Subcutaneous abdominal adipose tissue (tissue), 5 donors: ENCODE data around the gene TTC39B.
"Not testable (repeated sequence)": the region's sequence is repeated elsewhere in the genome, so short reads cannot be mapped to it uniquely, and the experiment has no call there.

Experiments
- H3K27ac ChIP-seq: one replicate; pipeline ENCODE4 v1.7.0; 2013; ENCODE audit warnings: low read depth, mild to moderate bottlenecking, inconsistent platforms, low read length, moderate library complexity
- H3K27me3 ChIP-seq, 5 donors: one replicate each; pipeline ENCODE4 v1.7.0; 2013; ENCODE audit warnings: low read length in 5 of 5, inconsistent platforms in 1 of 5; ENCODE audit not compliant: control insufficient read depth in 5 of 5, insufficient read depth in 4 of 5
- H3K36me3 ChIP-seq, 5 donors: one replicate each; pipeline ENCODE4 v1.7.0; 2013; ENCODE audit warnings: low read length in 5 of 5; ENCODE audit not compliant: control insufficient read depth in 5 of 5, insufficient read depth in 5 of 5
- H3K4me1 ChIP-seq, 5 donors: one replicate each; pipeline ENCODE4 v1.7.0; 2013; ENCODE audit warnings: low read length in 5 of 5, mild to moderate bottlenecking in 3 of 5, moderate library complexity in 1 of 5; ENCODE audit not compliant: control insufficient read depth in 5 of 5, insufficient read depth in 5 of 5
- H3K4me3 ChIP-seq, 5 donors: one replicate each; pipeline ENCODE4 v1.7.0; 2013; ENCODE audit warnings: low read length in 5 of 5, low read depth in 1 of 5
- H3K9ac ChIP-seq, 5 donors: one replicate each; pipeline ENCODE4 v1.7.0; 2013; ENCODE audit warnings: low read length in 5 of 5, mild to moderate bottlenecking in 4 of 5, moderate library complexity in 3 of 5
- H3K9me3 ChIP-seq, 5 donors: one replicate each; pipeline ENCODE4 v1.7.0; 2013; ENCODE audit warnings: low read length in 5 of 5; ENCODE audit not compliant: control insufficient read depth in 5 of 5
- donor health status: healthy.
- donor health status: healthy.
- donor health status: healthy.
- donor health status: healthy.
- donor health status: healthy.

TTC39B gene

GRCh38 chr9:15235658-15236057 lies 71.4 kb downstream of the TTC39B start:
- H3K27ac ChIP-seq = no peak overlapping the region
- H3K9ac ChIP-seq = no peak overlapping the region
- H3K9me3 ChIP-seq = peaks cover 0 to 5% (median 2%) of the 10 kb centered on the region in 5 donors
- no peaks in the 10 kb centered on the region for H3K27me3 ChIP-seq
- H3K36me3 ChIP-seq = no peaks in the 10 kb centered on the region
- H3K4me3 ChIP-seq = no peak overlapping the region
- H3K4me1 ChIP-seq = peaks cover 0 to 8% (median 5%) of the 10 kb centered on the region in 5 donors

GRCh38 chr9:15233941-15234490 lies 73.0 kb downstream of the TTC39B start:
- H3K9me3 ChIP-seq, H3K9ac ChIP-seq, H3K4me3 ChIP-seq, H3K36me3 ChIP-seq, H3K4me1 ChIP-seq, H3K27me3 ChIP-seq, H3K27ac ChIP-seq: not testable (repeated sequence)

- H3K4me1 ChIP-seq, H3K9me3 ChIP-seq, H3K4me3 ChIP-seq, H3K9ac ChIP-seq, H3K36me3 ChIP-seq, H3K27me3 ChIP-seq, H3K27ac ChIP-seq: not testable (repeated sequence)
These were observed 74.2 kb downstream of the TTC39B start for GRCh38 chr9:15232706-15233280.

- Histone ChIP-seq H3K9ac (no peak overlapping the region), H3K9me3 (no peaks in the 10 kb centered on the region), H3K27me3 (no peaks in the 10 kb centered on the region), H3K4me3 (no peak overlapping the region), H3K4me1 (no peaks in the 10 kb centered on the region), H3K36me3 (no peaks in the 10 kb centered on the region), H3K27ac (no peak overlapping the region)
These were observed 75.0 kb downstream of the TTC39B start for GRCh38 chr9:15231788-15232635.

GRCh38 chr9:15229409-15229808 lies 77.6 kb downstream of the TTC39B start:
- Histone ChIP-seq H3K9ac (no peak overlapping the region), H3K9me3 (no peaks in the 10 kb centered on the region), H3K4me1 (no peaks in the 10 kb centered on the region), H3K4me3 (no peak overlapping the region), H3K27ac (no peak overlapping the region), H3K36me3 (no peaks in the 10 kb centered on the region), H3K27me3 (no peaks in the 10 kb centered on the region)

GRCh38 chr9:15227491-15227890 lies 79.5 kb downstream of the TTC39B start:
- no peaks in the 10 kb centered on the region for H3K9me3 ChIP-seq
- no peaks in the 10 kb centered on the region for H3K36me3 ChIP-seq
- no peaks in the 10 kb centered on the region for H3K27me3 ChIP-seq
- no peak overlapping the region for H3K4me3 ChIP-seq
- no peaks in the 10 kb centered on the region for H3K4me1 ChIP-seq
- no peak overlapping the region for H3K27ac ChIP-seq
- no peak overlapping the region for H3K9ac ChIP-seq

- Histone ChIP-seq H3K9ac (no peak overlapping the region), H3K4me3 (no peak overlapping the region), H3K9me3 (no peaks in the 10 kb centered on the region), H3K27me3 (no peaks in the 10 kb centered on the region), H3K4me1 (peaks cover 0 to 10% (median 0%) of the 10 kb centered on the region in 5 donors), H3K27ac (no peak overlapping the region), H3K36me3 (no peaks in the 10 kb centered on the region)
These were observed 81.4 kb downstream of the TTC39B start for GRCh38 chr9:15225564-15226126.

GRCh38 chr9:15222313-15222712 lies 84.7 kb downstream of the TTC39B start:
- Histone ChIP-seq H3K36me3 (no peaks in the 10 kb centered on the region), H3K4me3 (no peak overlapping the region), H3K27ac (no peak overlapping the region), H3K27me3 (no peaks in the 10 kb centered on the region), H3K9me3 (no peaks in the 10 kb centered on the region), H3K4me1 (peaks cover 0 to 16% (median 0%) of the 10 kb centered on the region in 5 donors), H3K9ac (no peak overlapping the region)

- Histone ChIP-seq H3K27ac (no peak overlapping the region), H3K27me3 (no peaks in the 10 kb centered on the region), H3K9ac (no peak overlapping the region), H3K4me1 (peaks cover 0 to 16% (median 0%) of the 10 kb centered on the region in 5 donors), H3K36me3 (no peaks in the 10 kb centered on the region), H3K4me3 (no peak overlapping the region), H3K9me3 (no peaks in the 10 kb centered on the region)
These were observed 85.3 kb downstream of the TTC39B start for GRCh38 chr9:15221746-15222145.

- no peak overlapping the region for H3K9ac ChIP-seq
- no peaks in the 10 kb centered on the region for H3K27me3 ChIP-seq
- no peak overlapping the region for H3K4me3 ChIP-seq
- H3K4me1 ChIP-seq = peaks cover 0 to 16% (median 0%) of the 10 kb centered on the region in 5 donors
- H3K9me3 ChIP-seq = no peaks in the 10 kb centered on the region
- H3K36me3 ChIP-seq = no peaks in the 10 kb centered on the region
- no peak overlapping the region for H3K27ac ChIP-seq
These were observed 86.2 kb downstream of the TTC39B start for GRCh38 chr9:15220658-15221318.
